HG02870 (cell line): Measurements from ENCODE around the gene AGTRAP.

Experiments
- ATAC-seq: cut with Tn5 transposase; IDR thresholded peaks from one replicate; pipeline ENCODE4 v1.9.1; 2021; ENCODE audit warnings: mild to moderate bottlenecking, moderate library complexity; ENCODE audit not compliant: unreplicated experiment

Gene AGTRAP

DNA sequence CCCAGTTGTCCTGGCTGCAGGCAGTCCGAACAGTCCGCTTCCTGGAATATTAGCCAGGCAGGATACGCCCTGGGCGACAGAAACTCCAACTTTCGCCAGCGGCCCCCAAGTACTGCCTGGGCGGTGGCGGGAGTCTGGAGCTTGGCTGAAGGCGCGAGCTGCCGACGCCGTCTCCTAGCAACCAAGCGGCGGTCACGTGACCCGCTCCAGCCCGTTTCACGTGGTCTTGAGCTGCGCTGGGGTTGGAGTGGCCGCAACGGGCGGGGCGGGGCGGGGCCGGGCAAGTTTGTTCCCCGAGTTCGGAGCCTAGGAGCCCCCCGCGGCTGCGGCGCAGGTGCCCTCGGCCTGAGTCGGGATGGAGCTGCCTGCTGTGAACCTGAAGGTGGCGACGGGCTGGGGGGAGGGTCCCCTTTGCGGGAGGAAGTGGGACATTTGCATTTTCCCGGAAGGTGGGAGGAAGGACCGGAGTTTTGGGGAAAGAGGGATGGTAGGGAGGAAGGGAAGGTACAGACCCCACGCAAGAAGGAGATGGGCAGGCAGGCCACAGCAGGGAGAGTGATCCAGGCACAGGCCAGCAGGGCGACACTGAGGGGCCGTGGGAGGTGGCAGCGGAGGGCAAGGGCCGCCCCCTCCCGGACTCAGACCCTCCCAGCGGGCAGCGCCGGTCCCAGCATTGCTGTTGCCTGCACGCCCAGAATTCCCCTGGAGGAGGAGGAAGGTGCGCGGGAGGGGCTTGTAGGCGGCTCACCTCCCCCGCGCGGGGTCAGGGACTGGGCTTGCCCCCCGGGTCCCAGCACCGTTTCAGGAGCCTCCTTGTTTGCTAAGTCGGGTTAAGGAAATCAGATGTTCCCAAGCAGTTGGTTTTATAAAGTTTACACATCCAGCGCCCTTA lies at the start of gene AGTRAP:
AGTRAP (plus strand) TSS at position 283 of the 892 bp plus-strand sequence; CDS start at position 356, 73 bp downstream.
- ATAC-seq, result no peak

GRCh38 chr1:11688506-11688905 lies 47.4 kb upstream of the AGTRAP start:
- ATAC-seq, result no peak

DNA sequence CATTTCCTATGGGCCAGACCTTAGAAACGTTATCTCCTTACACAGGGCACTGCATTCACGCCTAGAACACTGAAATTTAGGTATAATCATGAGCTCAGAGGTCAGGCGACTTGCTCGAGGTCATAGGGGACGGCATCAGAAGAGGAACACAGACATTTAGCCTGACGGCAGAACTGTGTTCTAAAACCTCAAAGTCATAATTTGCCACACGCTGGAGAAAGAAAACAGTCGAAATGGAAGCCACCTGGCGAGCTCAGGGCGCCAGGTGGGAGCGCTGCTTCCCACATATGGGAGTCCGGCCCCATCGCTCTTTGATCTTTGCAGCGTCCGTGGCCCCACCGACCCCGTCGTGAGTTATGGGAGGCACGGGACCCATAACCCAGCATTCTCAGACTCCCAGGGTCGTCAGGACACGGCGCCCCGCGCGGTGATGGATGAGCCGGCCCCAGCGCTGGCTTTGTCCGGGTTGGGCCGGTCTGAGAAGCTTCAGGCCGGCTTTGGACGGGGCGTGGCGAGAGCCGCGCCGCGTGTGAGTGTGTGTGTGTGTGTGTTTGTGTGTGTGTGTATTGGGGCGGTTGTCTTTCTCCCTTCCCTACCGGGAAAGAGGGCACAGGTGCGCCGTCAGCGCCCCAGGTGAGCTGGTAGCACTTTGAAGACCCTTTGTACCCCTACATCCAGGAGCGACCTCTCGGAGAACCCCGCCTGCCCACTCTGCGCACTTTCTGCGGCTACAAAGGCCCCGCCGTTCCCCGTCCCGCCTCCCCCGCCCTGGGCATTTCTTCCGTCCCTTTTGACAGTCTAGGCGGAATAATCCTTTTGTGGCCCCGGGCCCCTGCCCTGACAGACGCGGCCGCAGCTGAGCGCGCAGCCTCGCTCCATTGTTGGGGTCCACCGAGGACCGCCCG lies 45.3 kb upstream of the AGTRAP start:
- no peak for ATAC-seq

- ATAC-seq, result no peak
Observed at GRCh38 chr1:11691302-11691914, 44.5 kb upstream of the AGTRAP start, which contains the start of gene DRAXIN. DRAXIN (plus strand) TSS chr1:11691710; CDS start chr1:11706259, 14,549 bp downstream.

DNA sequence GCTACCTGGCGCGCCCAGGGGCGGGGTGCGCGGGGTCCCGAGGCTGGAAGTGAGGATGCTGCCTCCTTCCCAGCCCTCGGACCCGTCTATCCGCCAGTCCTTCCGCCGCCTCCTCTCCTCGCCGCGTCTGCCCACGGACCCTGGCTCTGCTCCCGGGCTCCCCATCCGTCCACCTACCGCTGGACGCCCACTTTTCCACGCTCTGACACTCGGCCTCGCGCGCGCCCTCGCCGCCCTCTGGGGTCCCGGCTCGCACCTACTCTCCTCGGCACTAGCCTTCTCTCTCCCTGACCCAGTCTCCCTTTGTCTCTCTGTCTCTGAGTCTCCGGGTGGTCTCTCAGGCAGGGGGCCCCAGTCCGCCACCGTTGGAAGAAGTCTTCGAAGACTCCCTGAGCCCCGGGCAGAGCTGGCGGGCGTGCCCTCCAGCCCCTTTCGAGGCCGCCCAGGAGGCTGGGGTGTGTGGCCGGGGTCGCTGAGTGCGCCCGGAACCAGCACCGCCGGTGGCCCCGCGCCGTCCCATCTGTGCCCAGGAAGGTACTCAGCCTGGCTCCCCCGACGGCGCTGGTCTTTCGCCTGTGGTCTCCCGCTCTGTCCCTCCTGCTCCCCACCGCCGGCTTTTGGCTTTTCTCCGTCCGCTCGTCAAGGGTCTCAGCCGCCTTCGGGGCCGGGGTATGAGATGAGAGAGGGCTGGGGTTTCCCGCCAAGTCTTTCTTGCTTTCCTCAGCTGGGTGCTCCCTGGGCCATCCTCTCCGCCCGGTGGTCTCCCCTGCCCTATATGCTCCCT lies 43.8 kb upstream of the AGTRAP start:
- no peak for ATAC-seq

GRCh38 chr1:11693024-11693590 lies 42.8 kb upstream of the AGTRAP start:
- ATAC-seq, result no peak

- ATAC-seq, result no peak
Observed at GRCh38 chr1:11693917-11694316, 42.0 kb upstream of the AGTRAP start.

GRCh38 chr1:11695861-11696260 lies 40.1 kb upstream of the AGTRAP start:
- no peak for ATAC-seq

DNA sequence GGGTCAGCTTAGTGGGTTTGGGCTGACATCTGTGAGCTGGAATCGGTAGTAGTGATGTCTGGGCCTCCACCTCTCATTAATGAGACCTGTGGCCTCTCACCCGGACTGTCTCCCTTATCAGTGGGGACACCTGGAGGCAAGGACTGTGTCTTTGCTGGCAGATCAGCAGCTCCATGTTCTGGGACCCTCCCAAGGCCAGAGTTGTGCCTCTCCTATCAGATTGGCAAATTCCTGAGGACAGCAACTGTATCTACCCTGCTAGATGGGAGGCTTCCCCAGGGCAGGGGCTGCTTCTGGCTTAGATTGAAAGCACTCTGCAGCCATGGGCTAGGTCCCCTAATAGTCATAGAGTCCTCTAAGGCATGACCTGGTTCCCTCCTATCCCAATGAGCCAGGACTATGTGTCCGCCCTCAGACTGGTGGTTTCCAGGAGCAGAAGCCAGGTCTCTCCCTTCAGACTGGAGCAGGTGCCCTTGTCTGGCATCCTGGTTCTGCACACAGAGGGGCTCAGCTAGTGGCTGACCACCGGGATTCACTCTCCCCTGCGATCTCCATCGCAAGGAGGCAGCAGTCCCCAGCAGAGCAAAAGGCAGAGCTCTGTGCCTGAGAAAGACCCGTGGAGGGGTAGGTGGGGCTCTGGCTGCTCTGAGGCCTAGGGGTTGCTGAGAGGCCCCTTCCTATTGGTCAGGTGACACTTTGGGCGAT lies 38.6 kb upstream of the AGTRAP start:
- no peak for ATAC-seq

DNA sequence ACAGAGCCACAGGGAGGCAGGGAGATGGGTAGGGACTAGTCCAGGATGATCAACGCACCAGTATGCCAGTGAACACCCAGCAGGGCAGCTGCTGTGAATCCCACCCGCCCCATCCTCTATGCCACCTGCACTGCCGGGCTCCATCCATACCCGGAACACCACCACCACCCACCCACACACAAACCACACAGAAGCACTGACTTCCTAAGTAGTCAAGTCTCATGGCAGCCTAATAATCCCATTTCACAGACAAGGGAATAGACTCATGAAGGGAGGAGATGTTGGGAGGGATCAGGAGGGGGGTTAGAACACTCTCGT lies 38.1 kb upstream of the AGTRAP start:
- ATAC-seq, result no peak

DNA sequence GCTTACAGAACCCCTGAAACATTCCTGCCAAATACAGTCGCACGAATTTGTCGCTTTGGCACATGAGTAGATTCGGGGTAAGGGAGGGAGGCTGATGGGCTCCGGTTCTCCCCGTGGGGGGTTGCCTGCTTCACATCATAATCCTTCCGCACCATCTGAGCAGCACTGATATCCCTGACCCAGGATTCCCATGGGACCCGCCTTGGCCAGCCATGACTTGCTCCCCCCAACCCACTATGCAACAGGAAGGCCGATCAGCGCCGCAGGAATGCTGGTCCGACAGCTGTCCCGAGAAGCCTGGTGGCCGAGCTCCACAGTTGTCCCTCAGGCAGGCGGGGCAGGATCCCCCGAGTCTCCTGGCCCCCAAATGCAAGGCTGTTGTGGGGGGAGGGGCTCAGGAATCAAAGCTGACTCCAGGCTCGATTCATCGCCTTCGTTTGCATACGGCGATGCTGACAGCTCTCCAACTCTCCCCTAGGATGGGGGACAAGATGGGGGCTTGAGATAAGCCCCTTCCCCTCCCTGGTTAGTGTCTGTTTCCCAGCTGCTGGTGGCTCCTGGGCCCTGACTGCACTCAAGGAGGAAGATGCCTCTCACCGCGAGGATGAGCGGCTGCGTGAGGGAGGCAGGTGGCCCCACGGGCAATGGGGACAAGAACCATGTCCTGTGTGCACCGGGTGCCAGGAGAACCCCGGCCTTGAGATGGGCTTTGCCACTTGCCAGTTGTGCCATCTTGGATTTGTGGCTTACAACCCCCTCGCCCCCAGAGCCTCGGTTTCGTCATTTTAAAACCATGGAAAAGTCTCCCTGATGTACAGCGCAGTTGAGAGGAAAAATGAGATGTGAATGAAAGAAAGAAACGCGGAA lies 35.1 kb upstream of the AGTRAP start:
- no peak for ATAC-seq

DNA sequence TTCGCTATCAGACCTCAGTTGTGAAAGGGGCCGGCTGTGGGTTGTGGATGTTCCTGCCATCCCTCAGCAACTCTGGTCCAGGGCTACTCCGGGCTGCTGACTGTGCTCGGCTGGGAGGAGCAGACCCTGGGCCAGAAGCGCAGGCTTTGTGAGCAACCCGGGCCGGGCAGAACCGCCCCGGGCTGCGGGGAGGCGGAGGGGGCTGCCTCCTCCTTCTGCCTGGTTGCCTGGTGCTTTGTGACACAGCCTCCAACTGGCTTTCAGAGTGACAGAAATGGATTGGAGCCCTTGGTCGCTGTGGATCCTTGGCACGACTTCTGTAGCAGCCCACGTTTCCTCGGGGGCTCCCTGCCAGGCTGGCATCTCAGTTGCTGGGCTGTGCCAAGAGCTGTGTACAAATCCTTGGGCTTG lies 34.4 kb upstream of the AGTRAP start:
- no peak for ATAC-seq

DNA sequence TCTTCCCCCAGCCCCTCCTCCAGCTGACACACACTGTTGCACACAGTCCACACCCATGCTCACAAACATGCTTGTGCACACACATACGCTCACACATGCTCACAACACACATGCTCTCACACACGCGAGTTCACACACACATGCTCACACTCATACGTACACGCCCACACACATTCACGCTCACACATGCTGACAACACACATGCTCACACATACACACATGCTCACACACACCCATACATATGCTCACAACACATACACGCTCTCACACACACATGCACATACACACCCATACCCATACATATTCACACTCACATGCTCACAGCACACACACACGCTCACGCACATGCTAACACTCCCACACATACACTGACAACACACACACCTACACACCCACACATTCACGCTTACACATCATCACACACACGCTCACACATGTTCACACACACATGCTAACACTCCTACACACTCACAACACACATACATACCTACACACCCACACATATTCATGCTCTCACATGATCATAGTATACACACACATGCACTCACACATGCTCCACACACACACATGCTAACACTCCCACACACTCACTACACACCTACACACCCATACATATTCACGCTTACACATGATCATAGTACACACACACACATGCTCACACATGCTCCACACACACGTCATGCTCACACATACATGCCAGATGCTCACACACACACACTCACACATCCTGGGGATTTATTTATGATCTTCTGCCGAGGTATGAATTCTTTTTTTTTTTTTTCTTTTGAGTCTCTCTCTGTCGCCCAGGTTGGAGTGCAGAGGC lies 33.7 kb upstream of the AGTRAP start:
- ATAC-seq, result no peak

DNA sequence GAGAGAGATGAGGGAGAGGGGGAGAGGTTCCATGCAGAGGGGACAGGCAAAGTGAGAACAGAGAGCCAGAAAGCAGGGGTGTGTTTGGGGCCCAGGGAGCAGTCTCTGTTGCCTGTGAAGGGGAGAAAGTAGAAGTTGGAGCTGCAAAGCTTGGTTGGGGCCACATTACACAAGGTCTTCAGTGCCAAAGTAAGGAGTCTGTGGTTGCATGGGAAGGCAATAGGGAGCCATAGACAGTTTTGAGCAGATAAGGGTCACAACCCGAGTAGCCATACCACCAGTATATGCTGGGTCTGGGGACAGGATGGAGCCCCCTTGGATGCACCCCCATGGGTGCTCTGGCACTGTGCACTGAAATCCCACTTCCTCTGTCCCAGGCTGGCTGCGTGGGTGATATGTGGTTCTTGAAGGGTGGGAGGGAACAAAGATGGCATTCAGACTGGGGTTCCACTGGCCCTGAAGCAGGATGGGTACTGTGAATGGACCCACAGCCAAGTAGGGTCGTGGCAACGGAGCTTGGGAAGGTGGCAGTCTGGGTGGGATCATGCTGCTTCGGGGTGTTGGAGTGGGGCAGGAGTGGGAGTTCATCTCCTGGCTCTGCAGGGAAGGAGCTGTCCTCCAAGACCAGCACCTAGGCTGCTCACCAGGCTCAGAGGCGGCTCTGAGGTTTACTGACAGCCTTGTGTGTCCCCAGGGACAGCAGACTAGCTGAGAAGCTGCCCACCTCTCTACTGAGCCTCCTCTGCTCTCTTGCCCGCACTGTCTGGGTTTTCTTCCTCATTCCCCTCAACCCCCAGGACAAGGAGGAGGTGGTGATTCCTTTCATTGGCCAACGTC lies 32.4 kb upstream of the AGTRAP start:
- ATAC-seq, result no peak

GRCh38 chr1:11704194-11704529 lies 31.8 kb upstream of the AGTRAP start:
- ATAC-seq, result no peak

DNA sequence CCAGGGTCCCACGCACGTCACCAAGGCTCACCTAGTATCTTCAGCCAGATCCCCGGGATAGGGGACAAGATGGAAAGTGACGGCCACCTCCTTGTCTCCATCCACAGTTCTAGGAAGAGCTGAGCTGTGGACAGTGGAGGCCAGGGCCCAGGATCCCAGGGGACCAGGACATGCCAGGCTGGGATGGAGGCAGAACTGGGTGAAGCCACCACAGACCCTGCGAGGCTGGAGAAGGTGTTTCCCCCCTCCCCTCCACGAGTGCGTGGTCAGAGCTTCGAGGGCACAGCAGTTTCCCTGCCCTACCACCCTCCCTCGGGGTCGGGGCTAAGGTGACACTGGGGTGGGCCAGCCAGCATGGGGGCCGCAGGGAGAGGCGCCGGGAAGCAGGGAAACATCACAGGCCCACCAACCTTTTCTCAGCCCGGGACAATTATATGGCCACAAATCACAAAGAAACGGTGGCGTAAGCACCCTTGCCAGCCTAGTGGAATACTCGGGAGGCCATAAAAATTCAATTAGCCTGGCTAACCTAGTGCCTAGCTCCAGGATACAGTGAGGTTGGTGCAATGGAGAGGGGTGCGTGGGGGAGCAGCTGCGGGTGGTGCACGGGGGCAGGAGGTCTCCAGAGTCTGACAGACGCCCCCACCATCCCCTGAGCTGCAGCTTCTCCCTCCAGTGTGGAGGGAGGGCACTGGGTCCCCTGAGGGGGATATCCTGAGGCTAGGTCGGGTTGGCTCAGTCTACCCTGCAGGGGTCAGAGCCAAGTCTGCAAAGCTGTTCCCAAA lies 31.1 kb upstream of the AGTRAP start:
- ATAC-seq, result no peak
